HepG2 (cell line): ENCODE measurements around the gene VGF. TPM values are rescaled to one million over a fixed set of nuclear protein-coding genes. Genes with fewer than 3 reads are reported as not detected.

ENCODE experiments used
- ATRX ChIP-seq: sonication (generic); formaldehyde crosslinking; IDR thresholded peaks from 2 replicates; pipeline ENCODE4 v1.4.0; 2020; ENCODE audit warnings: missing genetic modification reagents, borderline replicate concordance
- ELF3 ChIP-seq: IDR thresholded peaks from 2 replicates; pipeline ENCODE4 v1.6.1; 2016; ENCODE audit warnings: missing genetic modification reagents, missing compliant biosample characterization
- FIP1L1 ChIP-seq: fragments of 200-400 bp; formaldehyde crosslinking; IDR thresholded peaks from 2 replicates; pipeline ENCODE4 v1.6.1; 2018; ENCODE audit warnings: low read depth, mild to moderate bottlenecking, low read length, moderate library complexity, borderline replicate concordance; ENCODE audit not compliant: insufficient read depth
- GATAD2A ChIP-seq: IDR thresholded peaks from 2 replicates; pipeline ENCODE4 v1.6.1; 2016
- GZF1 ChIP-seq: sonication (generic); formaldehyde crosslinking; IDR thresholded peaks from 2 replicates; pipeline ENCODE4 v1.5.1; 2020; ENCODE audit warnings: mild to moderate bottlenecking, missing genetic modification reagents
- HOXA3 ChIP-seq: sonication (generic); formaldehyde crosslinking; IDR thresholded peaks from 2 replicates; pipeline ENCODE4 v1.5.0; 2020; ENCODE audit warnings: missing genetic modification reagents
- HOXA7 ChIP-seq: sonication (generic); formaldehyde crosslinking; IDR thresholded peaks from 2 replicates; pipeline ENCODE4 v1.8.1; 2022; ENCODE audit warnings: mild to moderate bottlenecking, missing genetic modification reagents, moderate library complexity
- KLF16 ChIP-seq, 2 experiments: sonication (generic) in 1 of 2; formaldehyde crosslinking in 1 of 2; IDR thresholded peaks; 2 replicates each; pipeline versions ENCODE4 v1.6.1 to v1.8.0; 2016 to 2023; ENCODE audit warnings: missing genetic modification reagents in 2 of 2, missing compliant biosample characterization in 1 of 2
- NCOA2 ChIP-seq: sonication (generic); formaldehyde crosslinking; IDR thresholded peaks from 2 replicates; pipeline ENCODE4 v1.8.0; 2022; ENCODE audit warnings: inconsistent platforms
- NR2C2 ChIP-seq: sonication (generic); formaldehyde crosslinking; IDR thresholded peaks from 2 replicates; pipeline ENCODE4 v1.4.0; 2020; ENCODE audit warnings: missing genetic modification reagents, mild to moderate bottlenecking, moderate library complexity, borderline replicate concordance
- RFX1 ChIP-seq: fragments of 450-650 bp; IDR thresholded peaks from 2 replicates; pipeline ENCODE4 v1.6.1; 2017
- ZBTB1 ChIP-seq: sonication (generic); formaldehyde crosslinking; IDR thresholded peaks from 2 replicates; pipeline ENCODE4 v1.4.0; 2020; ENCODE audit warnings: missing genetic modification reagents, borderline replicate concordance
- ZFP62 ChIP-seq: sonication (generic); formaldehyde crosslinking; IDR thresholded peaks from 2 replicates; pipeline ENCODE4 v1.4.0; 2020; ENCODE audit warnings: missing genetic modification reagents
- ZNF138 ChIP-seq: sonication (generic); formaldehyde crosslinking; IDR thresholded peaks from 2 replicates; pipeline ENCODE4 v1.5.0; 2020; ENCODE audit warnings: mild to moderate bottlenecking, low read depth, missing genetic modification reagents
- ZNF17 ChIP-seq: sonication (generic); formaldehyde crosslinking; IDR thresholded peaks from 2 replicates; pipeline ENCODE4 v1.5.0; 2020; ENCODE audit warnings: mild to moderate bottlenecking, missing genetic modification reagents
- ZNF205 ChIP-seq: IDR thresholded peaks from 2 replicates; pipeline ENCODE4 v1.6.1; 2018; ENCODE audit warnings: missing biosample characterization, missing genetic modification reagents
- ZNF24 ChIP-seq: fragments of 450-650 bp; IDR thresholded peaks from 2 replicates; pipeline ENCODE4 v1.6.1; 2017; ENCODE audit warnings: antibody characterized with exemption, mild to moderate bottlenecking
- ZNF33B ChIP-seq: sonication (generic); formaldehyde crosslinking; IDR thresholded peaks from 2 replicates; pipeline ENCODE4 v1.5.1; 2020; ENCODE audit warnings: mild to moderate bottlenecking, missing genetic modification reagents
- ZNF549 ChIP-seq: sonication (generic); formaldehyde crosslinking; IDR thresholded peaks from 2 replicates; pipeline ENCODE4 v1.5.0; 2020; ENCODE audit warnings: missing genetic modification reagents
- polyA plus RNA-seq, 8 experiments: library from polyadenylated mRNA; depleted of rRNA in 3 of 8; stranded (reverse) in 7 of 8; unstranded in 1 of 8; fragments of >200 nt; fragmentation: Illumina TruSeq in 4 of 8; extraction: Trizol in 4 of 8; gene quantifications; 2 replicates each; pipeline versions ENCODE4 v1.2.1 to v1.2.3, GENCODE V29; 2011 to 2016; ENCODE audit warnings: low read depth in 4 of 8, missing spikeins in 1 of 8, mixed read lengths in 1 of 8; ENCODE audit not compliant: insufficient read depth in 1 of 8
- total RNA-seq, 5 experiments: library from RNA; depleted of rRNA; stranded (reverse); fragments of >200 nt; fragmentation: Illumina TruSeq; extraction: Trizol; gene quantifications; 2 replicates each; pipeline ENCODE4 v1.2.3, GENCODE V29; 2016; ENCODE audit warnings: low read depth in 1 of 5
- TF ChIP-seq, protein P1 (sequence below): sonication (generic); formaldehyde crosslinking; IDR thresholded peaks from 2 replicates; pipeline ENCODE4 v1.4.0; 2020; ENCODE audit warnings: missing genetic modification reagents, mild to moderate bottlenecking, borderline replicate concordance
- TF ChIP-seq, protein P2 (sequence below): sonication (generic); formaldehyde crosslinking; IDR thresholded peaks from 2 replicates; pipeline ENCODE4 v1.4.0; 2020; ENCODE audit warnings: missing genetic modification reagents
- TF ChIP-seq, protein P3 (sequence below): sonication (generic); formaldehyde crosslinking; IDR thresholded peaks from 2 replicates; pipeline ENCODE4 v1.8.0; 2022; ENCODE audit warnings: missing genetic modification reagents, low read depth, mild to moderate bottlenecking, borderline replicate concordance
- TF ChIP-seq, protein P4 (sequence below): IDR thresholded peaks from 2 replicates; pipeline ENCODE4 v1.6.1; 2012; ENCODE audit warnings: inconsistent platforms

VGF gene
- total and polyA plus RNA-seq, 2 of the 13 experiments (the other 11 are each of a cell fraction or from before 2014, with no cell fraction given): 0.12 to 0.46 TPM

- TF ChIP-seq, protein P1, sequence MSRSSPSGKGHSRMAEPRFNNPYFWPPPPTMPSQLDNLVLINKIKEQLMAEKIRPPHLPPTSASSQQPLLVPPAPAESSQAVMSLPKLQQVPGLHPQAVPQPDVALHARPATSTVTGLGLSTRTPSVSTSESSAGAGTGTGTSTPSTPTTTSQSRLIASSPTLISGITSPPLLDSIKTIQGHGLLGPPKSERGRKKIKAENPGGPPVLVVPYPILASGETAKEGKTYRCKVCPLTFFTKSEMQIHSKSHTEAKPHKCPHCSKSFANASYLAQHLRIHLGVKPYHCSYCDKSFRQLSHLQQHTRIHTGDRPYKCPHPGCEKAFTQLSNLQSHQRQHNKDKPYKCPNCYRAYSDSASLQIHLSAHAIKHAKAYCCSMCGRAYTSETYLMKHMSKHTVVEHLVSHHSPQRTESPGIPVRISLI (CRISPR knock-in tag): peak; percentile 17; the same call in 1 of the 2 replicates
- TF ChIP-seq GZF1 (CRISPR knock-in tag) (peak; percentile 93), GATAD2A (CRISPR knock-in tag) (peak; percentile 71), ATRX (CRISPR knock-in tag) (no peak), NR2C2 (peak; percentile 38; the same call in 1 of the 2 replicates), ZNF205 (CRISPR knock-in tag) (peak; percentile 96), RFX1 (no peak), ZNF549 (CRISPR knock-in tag) (no peak), ZBTB1 (CRISPR knock-in tag) (peak; percentile 84; the same call in 1 of the 2 replicates), ZNF33B (peak; percentile 97), ELF3 (CRISPR knock-in tag) (peak; percentile 95), FIP1L1 (no peak), KLF16 (CRISPR knock-in tag; IDR thresholded peaks at IDR 0.05) (peak in 1 of 2 experiments; percentile 100; a peak in 2 of 4 replicates), HOXA3 (CRISPR knock-in tag) (peak; percentile 91), HOXA7 (CRISPR knock-in tag) (0 out of 2 replicates have a peak, but pooled peaks have one; percentile 69), ZNF138 (CRISPR knock-in tag) (peak; percentile 99), ZFP62 (CRISPR knock-in tag) (no peak), NCOA2 (CRISPR knock-in tag) (peak; percentile 87), ZNF24 (peak; percentile 96), ZNF17 (CRISPR knock-in tag) (0 out of 2 replicates have a peak, but pooled peaks have one; percentile 76)
- TF ChIP-seq, protein P2, sequence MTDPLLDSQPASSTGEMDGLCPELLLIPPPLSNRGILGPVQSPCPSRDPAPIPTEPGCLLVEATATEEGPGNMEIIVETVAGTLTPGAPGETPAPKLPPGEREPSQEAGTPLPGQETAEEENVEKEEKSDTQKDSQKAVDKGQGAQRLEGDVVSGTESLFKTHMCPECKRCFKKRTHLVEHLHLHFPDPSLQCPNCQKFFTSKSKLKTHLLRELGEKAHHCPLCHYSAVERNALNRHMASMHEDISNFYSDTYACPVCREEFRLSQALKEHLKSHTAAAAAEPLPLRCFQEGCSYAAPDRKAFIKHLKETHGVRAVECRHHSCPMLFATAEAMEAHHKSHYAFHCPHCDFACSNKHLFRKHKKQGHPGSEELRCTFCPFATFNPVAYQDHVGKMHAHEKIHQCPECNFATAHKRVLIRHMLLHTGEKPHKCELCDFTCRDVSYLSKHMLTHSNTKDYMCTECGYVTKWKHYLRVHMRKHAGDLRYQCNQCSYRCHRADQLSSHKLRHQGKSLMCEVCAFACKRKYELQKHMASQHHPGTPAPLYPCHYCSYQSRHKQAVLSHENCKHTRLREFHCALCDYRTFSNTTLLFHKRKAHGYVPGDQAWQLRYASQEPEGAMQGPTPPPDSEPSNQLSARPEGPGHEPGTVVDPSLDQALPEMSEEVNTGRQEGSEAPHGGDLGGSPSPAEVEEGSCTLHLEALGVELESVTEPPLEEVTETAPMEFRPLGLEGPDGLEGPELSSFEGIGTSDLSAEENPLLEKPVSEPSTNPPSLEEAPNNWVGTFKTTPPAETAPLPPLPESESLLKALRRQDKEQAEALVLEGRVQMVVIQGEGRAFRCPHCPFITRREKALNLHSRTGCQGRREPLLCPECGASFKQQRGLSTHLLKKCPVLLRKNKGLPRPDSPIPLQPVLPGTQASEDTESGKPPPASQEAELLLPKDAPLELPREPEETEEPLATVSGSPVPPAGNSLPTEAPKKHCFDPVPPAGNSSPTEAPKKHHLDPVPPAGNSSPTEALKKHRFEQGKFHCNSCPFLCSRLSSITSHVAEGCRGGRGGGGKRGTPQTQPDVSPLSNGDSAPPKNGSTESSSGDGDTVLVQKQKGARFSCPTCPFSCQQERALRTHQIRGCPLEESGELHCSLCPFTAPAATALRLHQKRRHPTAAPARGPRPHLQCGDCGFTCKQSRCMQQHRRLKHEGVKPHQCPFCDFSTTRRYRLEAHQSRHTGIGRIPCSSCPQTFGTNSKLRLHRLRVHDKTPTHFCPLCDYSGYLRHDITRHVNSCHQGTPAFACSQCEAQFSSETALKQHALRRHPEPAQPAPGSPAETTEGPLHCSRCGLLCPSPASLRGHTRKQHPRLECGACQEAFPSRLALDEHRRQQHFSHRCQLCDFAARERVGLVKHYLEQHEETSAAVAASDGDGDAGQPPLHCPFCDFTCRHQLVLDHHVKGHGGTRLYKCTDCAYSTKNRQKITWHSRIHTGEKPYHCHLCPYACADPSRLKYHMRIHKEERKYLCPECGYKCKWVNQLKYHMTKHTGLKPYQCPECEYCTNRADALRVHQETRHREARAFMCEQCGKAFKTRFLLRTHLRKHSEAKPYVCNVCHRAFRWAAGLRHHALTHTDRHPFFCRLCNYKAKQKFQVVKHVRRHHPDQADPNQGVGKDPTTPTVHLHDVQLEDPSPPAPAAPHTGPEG: peak; percentile 95
- TF ChIP-seq, protein P3, sequence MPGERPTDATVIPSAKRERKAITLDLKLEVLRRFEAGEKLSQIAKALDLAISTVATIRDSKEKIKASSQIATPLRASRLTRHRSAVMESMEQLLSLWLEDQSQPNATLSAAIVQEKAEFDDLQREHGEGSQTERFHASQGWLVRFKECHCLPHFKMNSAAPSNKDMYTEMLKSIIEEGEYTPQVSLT: peak; percentile 82; the same call in 1 of the 2 replicates
- TF ChIP-seq, protein P4, sequence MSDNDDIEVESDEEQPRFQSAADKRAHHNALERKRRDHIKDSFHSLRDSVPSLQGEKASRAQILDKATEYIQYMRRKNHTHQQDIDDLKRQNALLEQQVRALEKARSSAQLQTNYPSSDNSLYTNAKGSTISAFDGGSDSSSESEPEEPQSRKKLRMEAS: peak; percentile 88
Observed at GRCh38 chr7:101165075-101165957, at the start of gene VGF (continued).
